ENCODE results near the gene TSPAN3.

Gene TSPAN3

GRCh38 chr15:77001966-77002365 is 68.9 kb downstream of the TSPAN3 start:
- DNase-seq = no peak

GRCh38 chr15:77001351-77001750 is 69.6 kb downstream of the TSPAN3 start:
- no peak for DNase-seq

GRCh38 chr15:76999996-77000395 is 70.9 kb downstream of the TSPAN3 start:
- DNase-seq = no peak

GRCh38 chr15:76998663-76999285 is 72.1 kb downstream of the TSPAN3 start:
- no peak for DNase-seq

GRCh38 chr15:76996526-76997401 is 74.1 kb downstream of the TSPAN3 start:
- no peak for DNase-seq

GRCh38 chr15:76996076-76996525 is 74.8 kb downstream of the TSPAN3 start:
- no peak for DNase-seq

- no peak for DNase-seq
Measured at GRCh38 chr15:76994971-76995945, 75.7 kb downstream of the TSPAN3 start, which contains the start of gene PSTPIP1. PSTPIP1 (plus strand) TSS chr15:76995126; CDS start chr15:76995574, 448 bp downstream.

- DNase-seq = no peak
Measured at GRCh38 chr15:76994496-76994895, 76.4 kb downstream of the TSPAN3 start.

- DNase-seq = no peak
Measured at GRCh38 chr15:76994001-76994400, 76.9 kb downstream of the TSPAN3 start.

GRCh38 chr15:76993114-76993725 is 77.7 kb downstream of the TSPAN3 start:
- DNase-seq = no peak

- no peak for DNase-seq
Measured at GRCh38 chr15:76991741-76992645, 78.9 kb downstream of the TSPAN3 start.
